Natural killer cell treated with Interleukin-12 subunit alpha and Interleukin-12 subunit beta and Interleukin-15 and Interleukin-18, amount 100 ng/mL, for 72 hours (primary cell): ENCODE measurements around the gene C2CD4A. TPM values are rescaled to one million over a fixed set of nuclear protein-coding genes. Genes with fewer than 3 reads are reported as not detected.

Source experiments
- ATAC-seq, 2 donors: fragments of 150-1000 bp; cut with Tn5 transposase in 1 of 2; sonication (Bioruptor Pico), chemical (Tn5 transposase) in 1 of 2; 2 replicates each; pipeline ENCODE4 v1.10.0; 2021
- DNase-seq: peaks from one replicate; pipeline ENCODE4 v3.0.0; 2022; ENCODE audit warnings: low spot score
- H3K27ac Mint-ChIP-seq, 2 donors: 1 replicate in 1 of 2; 2 replicates in 1 of 2; pipeline ENCODE4 v1.8.0; 2022; ENCODE audit warnings: mixed read lengths in 2 of 2, mild to moderate bottlenecking in 1 of 2, moderate library complexity in 1 of 2
- H3K27me3 Mint-ChIP-seq, 2 donors: 1 replicate in 1 of 2; 2 replicates in 1 of 2; pipeline ENCODE4 v1.8.0; 2022; ENCODE audit warnings: mixed read lengths in 2 of 2
- H3K36me3 Mint-ChIP-seq: one replicate; pipeline ENCODE4 v1.8.0; 2022; ENCODE audit warnings: mixed read lengths
- H3K4me1 Mint-ChIP-seq, 2 donors: 1 replicate in 1 of 2; 2 replicates in 1 of 2; pipeline ENCODE4 v1.8.0; 2022; ENCODE audit warnings: low read depth in 2 of 2, mixed read lengths in 2 of 2, mild to moderate bottlenecking in 1 of 2
- H3K4me3 Mint-ChIP-seq: one replicate; pipeline ENCODE4 v1.8.0; 2022; ENCODE audit warnings: mixed read lengths
- H3K9me3 Mint-ChIP-seq: 2 replicates; pipeline ENCODE4 v1.8.0; 2022; ENCODE audit warnings: mixed read lengths
- total RNA-seq, 2 donors: library from RNA; stranded (reverse); gene quantifications; one replicate each; pipeline ENCODE4 v1.2.3, GENCODE V29; 2022

The C2CD4A gene
- total RNA-seq, 2 donors from 2014 or later, result not detected

GRCh38 chr15:62094388-62094787 lies 27.6 kb downstream of the C2CD4A start:
- no peak for ATAC-seq
- Mint-ChIP-seq H3K36me3 (no peaks in the 10 kb centered on the region), H3K27ac (no peak overlapping the region), H3K4me3 (no peak overlapping the region), H3K9me3 (no peaks in the 10 kb centered on the region), H3K4me1 (no peaks in the 10 kb centered on the region), H3K27me3 (peaks cover 33 to 43% of the 10 kb centered on the region in 2 donors)
- DNase-seq, result no peak

- Mint-ChIP-seq H3K36me3 (no peaks in the 10 kb centered on the region), H3K4me3 (no peak overlapping the region), H3K27ac (no peak overlapping the region), H3K4me1 (no peaks in the 10 kb centered on the region), H3K27me3 (peaks cover 28 to 36% of the 10 kb centered on the region in 2 donors), H3K9me3 (no peaks in the 10 kb centered on the region)
- peak in 1 of 2 donors; percentile 61 for ATAC-seq
- DNase-seq, result no peak
Measured at GRCh38 chr15:62099094-62099601, 32.4 kb downstream of the C2CD4A start.

GRCh38 chr15:62103431-62103830 lies 36.7 kb downstream of the C2CD4A start:
- Mint-ChIP-seq H3K27me3 (peaks cover 15 to 17% of the 10 kb centered on the region in 2 donors), H3K4me3 (no peak overlapping the region), H3K36me3 (no peaks in the 10 kb centered on the region), H3K27ac (no peak overlapping the region), H3K4me1 (no peaks in the 10 kb centered on the region), H3K9me3 (no peaks in the 10 kb centered on the region)
- ATAC-seq (no peak), DNase-seq (no peak)

- Mint-ChIP-seq H3K27me3 (peaks cover 8 to 14% of the 10 kb centered on the region in 2 donors), H3K4me1 (no peaks in the 10 kb centered on the region), H3K36me3 (no peaks in the 10 kb centered on the region), H3K4me3 (no peak overlapping the region), H3K27ac (no peak overlapping the region), H3K9me3 (no peaks in the 10 kb centered on the region)
- DNase-seq, result no peak
- peak in 1 of 2 donors; percentile 24 for ATAC-seq
Measured at GRCh38 chr15:62104401-62104800, 37.6 kb downstream of the C2CD4A start.

- Mint-ChIP-seq H3K27me3 (peaks cover 6 to 12% of the 10 kb centered on the region in 2 donors), H3K27ac (no peak overlapping the region), H3K4me1 (no peaks in the 10 kb centered on the region), H3K9me3 (no peaks in the 10 kb centered on the region), H3K4me3 (no peak overlapping the region), H3K36me3 (no peaks in the 10 kb centered on the region)
- ATAC-seq (no peak), DNase-seq (no peak)
Measured at GRCh38 chr15:62104846-62105245, 38.1 kb downstream of the C2CD4A start.

GRCh38 chr15:62105266-62105665 lies 38.5 kb downstream of the C2CD4A start:
- ATAC-seq, result no peak
- Mint-ChIP-seq H3K27ac (no peak overlapping the region), H3K9me3 (no peaks in the 10 kb centered on the region)

GRCh38 chr15:62106096-62106495 lies 39.3 kb downstream of the C2CD4A start:
- Mint-ChIP-seq H3K27me3 (peaks cover 6 to 12% of the 10 kb centered on the region in 2 donors), H3K4me3 (no peak overlapping the region), H3K9me3 (no peaks in the 10 kb centered on the region), H3K27ac (no peak overlapping the region), H3K36me3 (no peaks in the 10 kb centered on the region), H3K4me1 (no peaks in the 10 kb centered on the region)
- ATAC-seq (no peak), DNase-seq (no peak)

More at GRCh38 chr15:62105266-62105665, 38.5 kb downstream of the C2CD4A start:
- Mint-ChIP-seq H3K36me3 (no peaks in the 10 kb centered on the region), H3K4me1 (no peaks in the 10 kb centered on the region), H3K27me3 (peaks cover 6 to 9% of the 10 kb centered on the region in 2 donors), H3K4me3 (no peak overlapping the region)
- DNase-seq, result no peak

- DNase-seq (no peak), ATAC-seq (no peak)
- Mint-ChIP-seq H3K4me1 (no peaks in the 10 kb centered on the region), H3K9me3 (no peaks in the 10 kb centered on the region), H3K4me3 (no peak overlapping the region), H3K27me3 (peaks cover 8 to 21% of the 10 kb centered on the region in 2 donors), H3K27ac (no peak overlapping the region), H3K36me3 (no peaks in the 10 kb centered on the region)
Measured at GRCh38 chr15:62107571-62108121, 40.9 kb downstream of the C2CD4A start.

GRCh38 chr15:62108411-62108810 lies 41.6 kb downstream of the C2CD4A start:
- DNase-seq, result no peak
- H3K9me3 Mint-ChIP-seq, result no peaks in the 10 kb centered on the region
- H3K4me1 Mint-ChIP-seq, result no peaks in the 10 kb centered on the region
- no peak for ATAC-seq
- H3K36me3 Mint-ChIP-seq, result no peaks in the 10 kb centered on the region
- no peak overlapping the region for H3K4me3 Mint-ChIP-seq
- H3K27ac Mint-ChIP-seq, result no peak overlapping the region
- peaks cover 15 to 20% of the 10 kb centered on the region in 2 donors for H3K27me3 Mint-ChIP-seq

GRCh38 chr15:62109437-62109836 lies 42.7 kb downstream of the C2CD4A start:
- H3K4me3 Mint-ChIP-seq, result no peak overlapping the region
- H3K27ac Mint-ChIP-seq, result no peak overlapping the region
- H3K27me3 Mint-ChIP-seq, result peaks cover 19 to 20% of the 10 kb centered on the region in 2 donors
- ATAC-seq (no peak), DNase-seq (no peak)
- H3K36me3 Mint-ChIP-seq, result no peaks in the 10 kb centered on the region
- H3K9me3 Mint-ChIP-seq, result no peaks in the 10 kb centered on the region
- H3K4me1 Mint-ChIP-seq, result no peaks in the 10 kb centered on the region

- ATAC-seq (peak in 1 of 2 donors; percentile 15), DNase-seq (no peak)
- no peak overlapping the region for H3K27ac Mint-ChIP-seq
- no peaks in the 10 kb centered on the region for H3K9me3 Mint-ChIP-seq
- H3K27me3 Mint-ChIP-seq, result peaks cover 22 to 27% of the 10 kb centered on the region in 2 donors
- H3K36me3 Mint-ChIP-seq, result no peaks in the 10 kb centered on the region
- no peaks in the 10 kb centered on the region for H3K4me1 Mint-ChIP-seq
- no peak overlapping the region for H3K4me3 Mint-ChIP-seq
Measured at GRCh38 chr15:62109982-62110851, 43.4 kb downstream of the C2CD4A start.

- ATAC-seq (no peak), DNase-seq (no peak)
- no peaks in the 10 kb centered on the region for H3K9me3 Mint-ChIP-seq
- H3K27ac Mint-ChIP-seq, result no peak overlapping the region
- H3K4me3 Mint-ChIP-seq, result no peak overlapping the region
- H3K36me3 Mint-ChIP-seq, result no peaks in the 10 kb centered on the region
- no peaks in the 10 kb centered on the region for H3K4me1 Mint-ChIP-seq
- peaks cover 21 to 27% of the 10 kb centered on the region in 2 donors for H3K27me3 Mint-ChIP-seq
Measured at GRCh38 chr15:62112081-62112480, 45.3 kb downstream of the C2CD4A start.

GRCh38 chr15:62112616-62113593 lies 46.1 kb downstream of the C2CD4A start:
- H3K4me1 Mint-ChIP-seq, result no peaks in the 10 kb centered on the region
- no peak overlapping the region for H3K4me3 Mint-ChIP-seq
- DNase-seq (no peak), ATAC-seq (peak in 1 of 2 donors; percentile 50)
- no peak overlapping the region for H3K27ac Mint-ChIP-seq
- H3K9me3 Mint-ChIP-seq, result no peaks in the 10 kb centered on the region
- H3K27me3 Mint-ChIP-seq, result peaks cover 21 to 32% of the 10 kb centered on the region in 2 donors
- H3K36me3 Mint-ChIP-seq, result no peaks in the 10 kb centered on the region
